H9 (cell line): ENCODE data around the gene ADAM17. TPM values are rescaled to one million over a fixed set of nuclear protein-coding genes. Genes with fewer than 3 reads are reported as not detected.

Experiments used
- DNase-seq: peaks from one replicate; pipeline ENCODE4 v3.0.0-alpha.2; 2017
- H2AFZ ChIP-seq: one replicate; pipeline ENCODE4 v1.6.1; 2013; ENCODE audit warnings: mild to moderate bottlenecking, low read length, control low read depth, moderate library complexity
- H2AK5ac ChIP-seq: 2 replicates; pipeline ENCODE4 v1.6.1; 2013; ENCODE audit warnings: low read length, control low read depth, mixed read lengths; ENCODE audit not compliant: insufficient read length
- H2BK120ac ChIP-seq: one replicate; pipeline ENCODE4 v1.6.1; 2013; ENCODE audit warnings: low read depth, mild to moderate bottlenecking, low read length, control low read depth, inconsistent platforms; ENCODE audit not compliant: poor library complexity, severe bottlenecking
- H2BK12ac ChIP-seq: 2 replicates; pipeline ENCODE4 v1.6.1; 2013; ENCODE audit warnings: low read length, control low read depth, mixed read lengths, low read depth; ENCODE audit not compliant: insufficient read length
- H2BK15ac ChIP-seq: 2 replicates; pipeline ENCODE4 v1.6.1; 2013; ENCODE audit warnings: low read depth, low read length, control low read depth
- H2BK20ac ChIP-seq: one replicate; pipeline ENCODE4 v1.6.1; 2013; ENCODE audit warnings: low read depth, mild to moderate bottlenecking, low read length, control low read depth, inconsistent platforms; ENCODE audit not compliant: poor library complexity, severe bottlenecking
- H2BK5ac ChIP-seq: 2 replicates; pipeline ENCODE4 v1.6.1; 2013; ENCODE audit warnings: low read length, control low read depth, mixed read lengths; ENCODE audit not compliant: insufficient read length
- H3K14ac ChIP-seq: 2 replicates; pipeline ENCODE4 v1.6.1; 2013; ENCODE audit warnings: low read length, control low read depth; ENCODE audit not compliant: insufficient read depth
- H3K18ac ChIP-seq: 2 replicates; pipeline ENCODE4 v1.6.1; 2013; ENCODE audit warnings: low read depth, mild to moderate bottlenecking, mixed read lengths, low read length, control low read depth; ENCODE audit not compliant: insufficient read length
- H3K23ac ChIP-seq: 2 replicates; pipeline ENCODE4 v1.6.1; 2013; ENCODE audit warnings: low read length, control low read depth, mixed read lengths, low read depth; ENCODE audit not compliant: insufficient read length
- H3K23me2 ChIP-seq: 2 replicates; pipeline ENCODE4 v1.6.1; 2013; ENCODE audit warnings: low read depth, mild to moderate bottlenecking, mixed read lengths, low read length, control low read depth; ENCODE audit not compliant: insufficient read length, poor library complexity, severe bottlenecking
- H3K27ac ChIP-seq: 2 replicates; pipeline ENCODE4 v1.5.1; 2013; ENCODE audit warnings: low read length, control low read depth, mixed read lengths, low read depth; ENCODE audit not compliant: insufficient read length
- H3K27me3 ChIP-seq: 2 replicates; pipeline ENCODE4 v1.6.1; 2013; ENCODE audit warnings: low read length, control low read depth, inconsistent platforms; ENCODE audit not compliant: insufficient read depth
- H3K4ac ChIP-seq: 2 replicates; pipeline ENCODE4 v1.6.1; 2013; ENCODE audit warnings: low read depth, mild to moderate bottlenecking, control low read depth, inconsistent platforms, low read length, moderate library complexity
- H3K4me1 ChIP-seq: 2 replicates; pipeline ENCODE4 v1.6.1; 2013; ENCODE audit warnings: low read length, control low read depth, inconsistent platforms; ENCODE audit not compliant: insufficient read depth
- H3K4me2 ChIP-seq: 2 replicates; pipeline ENCODE4 v1.6.1; 2013; ENCODE audit warnings: low read length, control low read depth, mixed read lengths; ENCODE audit not compliant: insufficient read length, insufficient read depth
- H3K56ac ChIP-seq: 2 replicates; pipeline ENCODE4 v1.6.1; 2013; ENCODE audit warnings: low read depth, mild to moderate bottlenecking, mixed read lengths, low read length, control low read depth; ENCODE audit not compliant: insufficient read length
- H3K79me1 ChIP-seq: 2 replicates; pipeline ENCODE4 v1.6.1; 2013; ENCODE audit warnings: low read depth, mild to moderate bottlenecking, moderate library complexity, low read length, control low read depth, inconsistent platforms; ENCODE audit not compliant: insufficient read depth, poor library complexity, severe bottlenecking
- H3K79me2 ChIP-seq: 2 replicates; pipeline ENCODE4 v1.6.1; 2013; ENCODE audit warnings: low read length, control low read depth, inconsistent platforms; ENCODE audit not compliant: insufficient read depth
- H3K9ac ChIP-seq: 2 replicates; pipeline ENCODE4 v1.6.1; 2013; ENCODE audit warnings: low read length, control low read depth, mixed read lengths; ENCODE audit not compliant: insufficient read length; ENCODE audit errors: extremely low read depth
- H3K9me3 ChIP-seq: one replicate; pipeline ENCODE4 v1.6.1; 2013; ENCODE audit warnings: low read depth, low read length, inconsistent platforms; ENCODE audit not compliant: control insufficient read depth
- H3T11ph ChIP-seq: one replicate; pipeline ENCODE4 v1.6.1; 2013; ENCODE audit warnings: mild to moderate bottlenecking, low read length, control low read depth, inconsistent platforms
- H4K20me1 ChIP-seq: one replicate; pipeline ENCODE4 v1.6.1; 2013; ENCODE audit not compliant: control insufficient read depth, insufficient read length, insufficient read depth
- H4K5ac ChIP-seq: 2 replicates; pipeline ENCODE4 v1.6.1; 2013; ENCODE audit warnings: low read depth, mild to moderate bottlenecking, mixed read lengths, low read length, control low read depth; ENCODE audit not compliant: insufficient read length
- H4K8ac ChIP-seq: replicated peaks from 2 replicates; pipeline ENCODE4 v1.6.1; 2013; ENCODE audit warnings: low read length, control low read depth, mixed read lengths, low read depth; ENCODE audit not compliant: insufficient read length
- H4K91ac ChIP-seq: 2 replicates; pipeline ENCODE4 v1.6.1; 2013; ENCODE audit warnings: low read depth, mild to moderate bottlenecking, moderate library complexity, mixed read lengths, low read length, control low read depth; ENCODE audit not compliant: insufficient read length
- H3K27ac Mint-ChIP-seq, 3 experiments: 2 replicates in 2 of 3; 3 replicates in 1 of 3; pipeline ENCODE4 v1.8.0; 2020 to 2021; ENCODE audit warnings: mixed read lengths in 3 of 3, mild to moderate bottlenecking in 1 of 3, moderate library complexity in 1 of 3
- H3K27me3 Mint-ChIP-seq: 2 replicates; pipeline ENCODE4 v1.8.0; 2021; ENCODE audit warnings: low read depth, mild to moderate bottlenecking, moderate library complexity, mixed read lengths
- H3K36me3 Mint-ChIP-seq, 3 experiments: 2 replicates in 2 of 3; 3 replicates in 1 of 3; pipeline ENCODE4 v1.8.0; 2020 to 2021; ENCODE audit warnings: low read depth in 3 of 3, mixed read lengths in 3 of 3; ENCODE audit not compliant: insufficient read depth in 1 of 3
- H3K4me1 Mint-ChIP-seq, 2 experiments: 2 replicates each; pipeline ENCODE4 v1.8.0; 2020; ENCODE audit warnings: mixed read lengths in 2 of 2
- H3K4me3 Mint-ChIP-seq, 2 experiments: 2 replicates in 1 of 2; 3 replicates in 1 of 2; pipeline ENCODE4 v1.8.0; 2020 to 2021; ENCODE audit warnings: mild to moderate bottlenecking in 2 of 2, mixed read lengths in 2 of 2, moderate library complexity in 1 of 2
- H3K9me3 Mint-ChIP-seq, 2 experiments: 2 replicates in 1 of 2; 3 replicates in 1 of 2; pipeline ENCODE4 v1.8.0; 2020; ENCODE audit warnings: mild to moderate bottlenecking in 2 of 2, mixed read lengths in 2 of 2, moderate library complexity in 1 of 2
- CTCF ChIP-seq: fragments of 200-600 bp; sonication (generic); conservative IDR thresholded peaks from 3 replicates; pipeline ENCODE4 v1.8.0; 2021; ENCODE audit warnings: antibody characterized with exemption, mild to moderate bottlenecking
- WGBS: extraction: QIAGEN DNeasy Blood & Tissue Kit; methylation state at CpG from one replicate; pipeline ENCODE4 v1.1.7; 2013; ENCODE audit warnings: missing lambda C conversion rate, low lambda C conversion rate, mixed read lengths; ENCODE audit not compliant: insufficient read length; ENCODE audit errors: extremely low coverage; 5-methylcytosine and 5-hydroxymethylcytosine counted together
- total RNA-seq: library from RNA; stranded (reverse); gene quantifications from 2 replicates; pipeline ENCODE4 v1.2.1, GENCODE V29; 2021

ADAM17 gene
- total RNA-seq, 1 experiment from 2014 or later: 26.3 TPM

DNA sequence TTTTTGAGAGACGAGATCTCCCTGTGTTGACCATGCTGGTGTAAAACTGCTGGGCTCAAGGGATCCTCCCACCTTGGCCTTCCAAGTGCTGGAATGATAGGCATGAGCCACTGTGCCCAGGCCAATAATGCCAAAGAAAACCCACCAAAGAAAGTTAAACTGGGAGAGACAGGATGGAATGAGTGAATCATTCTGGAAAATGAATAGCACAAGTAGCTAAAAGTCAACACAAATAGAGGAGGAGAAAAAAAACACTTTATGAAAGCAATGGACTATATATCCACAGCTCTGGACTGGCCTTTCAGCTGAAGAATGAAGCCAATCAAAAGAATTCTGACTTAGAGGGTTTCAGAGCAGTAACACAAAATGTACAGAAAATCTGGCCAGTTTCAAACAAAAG is 57.4 kb downstream of the ADAM17 start:
- no peak overlapping the region for H2AFZ ChIP-seq
- H3K79me1 ChIP-seq: no peaks in the 10 kb centered on the region
- no peak overlapping the region for H3T11ph ChIP-seq
- H4K5ac ChIP-seq: no peak overlapping the region
- H3K18ac ChIP-seq: no peak overlapping the region
- no peak overlapping the region for H4K8ac ChIP-seq
- H3K4me3 Mint-ChIP-seq: no peak overlapping the region
- H3K9me3 Mint-ChIP-seq: no peaks in the 10 kb centered on the region
- no peak overlapping the region for H3K4me2 ChIP-seq
- H3K27me3 Mint-ChIP-seq: no peaks in the 10 kb centered on the region
- no peak for TF ChIP-seq CTCF
- no peak overlapping the region for H4K91ac ChIP-seq
- H3K27ac ChIP-seq: no peak overlapping the region
- no peak overlapping the region for H3K27ac Mint-ChIP-seq
- no peak overlapping the region for H2BK120ac ChIP-seq
- no peaks in the 10 kb centered on the region for H3K27me3 ChIP-seq
- no CpG with 5 or more reads among the region's 1 CpG for WGBS
- no peaks in the 10 kb centered on the region for H3K4me1 ChIP-seq
- H3K4me1 Mint-ChIP-seq: no peaks in the 10 kb centered on the region; a peak in 1 of 4 replicates
- no peaks in the 10 kb centered on the region for H3K23me2 ChIP-seq
- H2BK5ac ChIP-seq: no peak overlapping the region
- no peak for DNase-seq
- no peak overlapping the region for H3K56ac ChIP-seq
- H2BK20ac ChIP-seq: no peak overlapping the region
- H4K20me1 ChIP-seq: no peaks in the 10 kb centered on the region
- H2BK15ac ChIP-seq: no peak overlapping the region
- no peaks in the 10 kb centered on the region for H3K9me3 ChIP-seq
- no peak overlapping the region for H3K23ac ChIP-seq
- no peak overlapping the region for H3K14ac ChIP-seq
- no peak overlapping the region for H2BK12ac ChIP-seq
- H3K9ac ChIP-seq: no peak overlapping the region
- H3K4ac ChIP-seq: no peak overlapping the region
- no peak overlapping the region for H2AK5ac ChIP-seq
- no peaks in the 10 kb centered on the region for H3K79me2 ChIP-seq
- H3K36me3 Mint-ChIP-seq: peaks cover 14 to 63% (median 52%) of the 10 kb centered on the region in 3 experiments
